ENCODE measurements around the gene PURA.

PURA gene

DNA sequence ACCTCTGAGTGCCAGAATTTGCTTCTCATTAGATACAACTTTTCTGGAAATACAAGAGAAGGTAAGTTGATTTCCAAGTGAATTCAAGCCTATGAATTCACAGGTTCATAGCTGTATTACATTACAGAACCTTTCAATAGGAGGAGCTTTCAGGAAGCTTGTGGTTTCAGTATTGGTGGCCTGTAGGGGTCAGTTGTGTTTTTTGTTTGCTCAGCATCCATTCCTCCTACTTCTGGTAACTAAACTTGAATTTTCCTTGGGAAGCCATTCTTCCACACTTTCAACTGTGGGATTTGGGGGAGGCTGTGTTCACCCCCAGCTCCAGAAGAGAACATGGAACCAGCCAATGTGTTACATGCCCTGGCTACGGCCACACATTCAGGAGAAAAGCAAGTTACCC is 55.5 kb downstream of the PURA start:
- peaks cover under 1% of the 10 kb centered on the region for H3K4me1 ChIP-seq (ENCODE audit: control insufficient read depth, insufficient read depth, low read length)
- H3K4me2 ChIP-seq (ENCODE audit: low read length), result no peak overlapping the region
- no peaks in the 10 kb centered on the region for H3K27me3 ChIP-seq (ENCODE audit: control insufficient read depth, insufficient read depth, low read length)
- H3K9ac ChIP-seq (ENCODE audit: low read depth, low read length), result no peak overlapping the region
- H3K4me3 ChIP-seq (ENCODE audit: low read length), result no peak overlapping the region
- no peaks in the 10 kb centered on the region for H3K9me3 ChIP-seq (replicated peaks; ENCODE audit: low read length)
- H3K36me3 ChIP-seq (ENCODE audit: insufficient read depth, low read length), result no peaks in the 10 kb centered on the region

DNA sequence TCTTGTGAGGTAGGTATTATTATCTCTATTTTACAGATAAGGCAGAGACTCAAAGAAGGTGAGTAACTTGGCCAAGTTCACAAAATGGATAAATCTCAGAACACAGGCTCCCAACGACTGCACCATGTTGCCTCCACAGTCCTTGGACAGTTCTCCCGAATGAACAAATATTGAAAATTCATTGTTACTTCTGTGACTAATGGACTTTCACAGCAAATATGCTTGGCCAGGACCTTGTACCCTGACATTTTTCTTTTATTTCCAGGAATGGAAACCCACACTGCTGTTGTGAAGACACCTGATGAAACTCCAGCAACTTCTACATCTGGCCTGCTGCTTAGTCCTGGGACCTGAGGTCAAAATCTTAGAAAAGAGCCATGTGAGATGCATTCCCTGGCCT is 58.6 kb downstream of the PURA start:
- no peak overlapping the region for H3K4me3 ChIP-seq (ENCODE audit: low read length)
- H3K9ac ChIP-seq (ENCODE audit: low read depth, low read length), result no peak overlapping the region
- no peaks in the 10 kb centered on the region for H3K27me3 ChIP-seq (ENCODE audit: control insufficient read depth, insufficient read depth, low read length)
- peaks cover 12% of the 10 kb centered on the region for H3K4me1 ChIP-seq (ENCODE audit: control insufficient read depth, insufficient read depth, low read length)
- no peaks in the 10 kb centered on the region for H3K36me3 ChIP-seq (ENCODE audit: insufficient read depth, low read length)
- no peak overlapping the region for H3K4me2 ChIP-seq (ENCODE audit: low read length)
- H3K9me3 ChIP-seq (replicated peaks; ENCODE audit: low read length), result no peaks in the 10 kb centered on the region

DNA sequence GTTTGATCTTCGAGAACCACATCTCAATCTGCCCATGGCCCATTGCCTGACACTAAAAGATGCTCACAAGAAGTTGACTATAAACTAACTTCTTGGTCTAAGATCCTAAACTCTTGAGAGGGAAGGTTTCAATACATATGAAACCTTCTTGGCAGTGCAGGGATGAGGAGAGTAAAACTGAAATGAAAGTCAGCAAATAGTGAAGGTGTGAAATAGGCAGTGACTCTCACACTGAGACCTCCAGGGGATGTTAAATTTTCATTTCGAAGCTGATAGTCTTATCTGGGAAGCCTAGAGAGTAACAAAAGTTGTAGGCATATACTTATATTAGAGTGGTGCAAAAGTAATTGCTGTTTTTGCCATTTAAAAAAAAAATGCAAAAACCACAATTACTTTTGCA is 60.1 kb downstream of the PURA start:
- no peaks in the 10 kb centered on the region for H3K36me3 ChIP-seq (ENCODE audit: insufficient read depth, low read length)
- no peaks in the 10 kb centered on the region for H3K27me3 ChIP-seq (ENCODE audit: control insufficient read depth, insufficient read depth, low read length)
- no peak overlapping the region for H3K4me2 ChIP-seq (ENCODE audit: low read length)
- no peak overlapping the region for H3K9ac ChIP-seq (ENCODE audit: low read depth, low read length)
- peaks cover 19% of the 10 kb centered on the region for H3K4me1 ChIP-seq (ENCODE audit: control insufficient read depth, insufficient read depth, low read length)
- H3K9me3 ChIP-seq (replicated peaks; ENCODE audit: low read length), result no peaks in the 10 kb centered on the region
- H3K4me3 ChIP-seq (ENCODE audit: low read length), result no peak overlapping the region

DNA sequence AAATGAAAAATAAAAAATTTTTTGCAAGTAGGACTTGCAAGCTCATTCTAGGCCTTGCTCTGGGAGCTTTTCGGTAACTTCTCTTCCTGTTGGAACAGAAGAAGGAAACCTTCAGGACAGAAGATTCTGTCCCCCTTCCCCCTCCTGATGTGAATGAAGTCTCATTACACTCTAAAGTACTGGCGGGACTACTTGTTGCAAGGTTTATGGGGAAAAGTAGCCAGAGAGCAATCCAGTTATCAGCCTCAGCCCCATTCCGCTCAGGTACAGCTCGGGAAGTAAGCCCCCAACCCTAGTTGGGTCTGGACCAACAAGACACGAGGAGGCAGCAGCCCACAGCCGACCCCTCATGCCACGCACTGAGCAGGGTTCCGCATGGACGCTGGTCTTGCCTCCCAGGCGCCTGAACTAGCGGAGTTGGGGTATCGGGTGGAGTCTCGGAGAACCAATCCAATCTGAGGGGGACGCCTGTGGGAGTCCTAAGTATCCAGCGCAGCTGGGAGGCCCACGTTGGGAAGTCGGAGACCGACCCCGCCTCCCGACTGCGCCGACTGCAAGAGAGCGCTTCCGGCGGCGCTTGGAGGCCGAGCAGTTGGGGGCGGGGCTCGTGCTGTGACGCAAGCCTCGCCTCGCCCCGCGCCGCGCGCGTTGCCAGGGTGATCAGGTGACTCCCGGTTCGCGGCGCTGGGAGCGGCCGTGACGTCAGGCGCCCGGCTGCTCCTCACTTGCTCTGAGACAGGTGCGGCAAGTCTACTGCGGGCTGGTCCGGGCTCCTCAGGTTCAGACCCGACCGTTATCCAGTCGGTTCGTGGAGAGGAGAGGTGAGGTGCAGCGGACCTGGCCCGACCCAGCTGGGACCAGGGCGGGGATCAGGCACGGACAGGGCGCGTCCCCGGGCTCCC is 60.8 kb downstream of the PURA start, which contains the start of gene CYSTM1:
CYSTM1 (plus strand) TSS at position 724 of the 902 bp plus-strand sequence. CDS start 19,278 bp downstream, outside the sequence.
- Histone ChIP-seq H3K4me1 (ENCODE audit: control insufficient read depth, insufficient read depth, low read length) (peaks cover 19% of the 10 kb centered on the region), H3K36me3 (ENCODE audit: insufficient read depth, low read length) (no peaks in the 10 kb centered on the region), H3K27me3 (ENCODE audit: control insufficient read depth, insufficient read depth, low read length) (no peaks in the 10 kb centered on the region), H3K9me3 (replicated peaks; ENCODE audit: low read length) (no peaks in the 10 kb centered on the region), H3K9ac (ENCODE audit: low read depth, low read length) (peak within 1 kb of the TSS; percentile 85), H3K4me2 (ENCODE audit: low read length) (peak within 1 kb of the TSS; percentile 85), H3K4me3 (ENCODE audit: low read length) (peak within 1 kb of the TSS; percentile 81)

Data from skeletal muscle satellite cell (primary cell).